ENCODE data around the gene ROCK2. TPM values are rescaled to one million over a fixed set of nuclear protein-coding genes. Genes with fewer than 3 reads are reported as not detected.

ROCK2 gene
- total RNA-seq, 1 experiment from 2014 or later: 79.3 TPM

- no peak overlapping the region for H3K4me3 ChIP-seq
- no peaks in the 10 kb centered on the region for H3K27me3 ChIP-seq (replicated peaks)
- H3K36me3 ChIP-seq: no peaks in the 10 kb centered on the region
- H3K9me3 ChIP-seq (replicated peaks): no peaks in the 10 kb centered on the region
- H3K27ac ChIP-seq: no peak overlapping the region
- no peak for DNase-seq (ENCODE audit: low read depth in 1 of 2, low spot score in 2 of 2)
- H3K4me1 ChIP-seq (replicated peaks): no peaks in the 10 kb centered on the region
Observed at GRCh38 chr2:11357428-11357972, 13.1 kb upstream of the ROCK2 start.

DNA sequence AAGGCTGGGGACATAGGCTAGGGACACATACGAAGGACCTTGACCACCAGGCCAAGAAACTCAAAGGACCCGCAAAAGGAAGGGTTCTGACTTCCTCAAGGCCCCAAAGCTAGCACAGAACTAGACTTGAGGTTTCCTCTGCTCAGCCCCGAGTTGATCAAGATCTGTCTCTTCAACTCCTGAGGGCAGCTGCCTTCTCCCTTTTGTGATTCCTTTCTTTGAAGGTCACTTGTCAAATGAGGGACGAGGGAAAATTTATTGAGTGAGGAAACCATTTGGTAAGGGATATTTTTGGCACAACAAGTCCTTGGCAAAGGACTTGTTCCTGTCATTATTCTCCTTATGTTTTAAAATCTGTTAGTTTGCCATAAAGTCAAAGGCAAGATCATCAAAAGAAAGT lies 12.3 kb upstream of the ROCK2 start:
- Histone ChIP-seq H3K36me3 (no peaks in the 10 kb centered on the region), H3K4me3 (no peak overlapping the region), H3K4me1 (replicated peaks) (no peaks in the 10 kb centered on the region), H3K27me3 (replicated peaks) (no peaks in the 10 kb centered on the region), H3K27ac (no peak overlapping the region), H3K9me3 (replicated peaks) (no peaks in the 10 kb centered on the region)
- no peak for DNase-seq (ENCODE audit: low read depth in 1 of 2, low spot score in 2 of 2)

- Histone ChIP-seq H3K36me3 (no peaks in the 10 kb centered on the region), H3K4me1 (replicated peaks) (no peaks in the 10 kb centered on the region)
Observed at GRCh38 chr2:11355194-11356053, 11.0 kb upstream of the ROCK2 start.

GRCh38 chr2:11354363-11355154 lies 10.1 kb upstream of the ROCK2 start:
- Histone ChIP-seq H3K27me3 (replicated peaks) (no peaks in the 10 kb centered on the region), H3K9me3 (replicated peaks) (no peaks in the 10 kb centered on the region), H3K4me1 (replicated peaks) (no peaks in the 10 kb centered on the region), H3K27ac (no peak overlapping the region), H3K4me3 (no peak overlapping the region), H3K36me3 (no peaks in the 10 kb centered on the region)
- no peak for DNase-seq (ENCODE audit: low read depth in 1 of 2, low spot score in 2 of 2)

More at GRCh38 chr2:11355194-11356053, 11.0 kb upstream of the ROCK2 start:
- Histone ChIP-seq H3K27me3 (replicated peaks) (no peaks in the 10 kb centered on the region), H3K4me3 (no peak overlapping the region), H3K9me3 (replicated peaks) (no peaks in the 10 kb centered on the region), H3K27ac (no peak overlapping the region)
- no peak for DNase-seq (ENCODE audit: low read depth in 1 of 2, low spot score in 2 of 2)

- DNase-seq (ENCODE audit: low read depth in 1 of 2, low spot score in 2 of 2): no peak
- Histone ChIP-seq H3K9me3 (replicated peaks) (no peaks in the 10 kb centered on the region), H3K27ac (no peak overlapping the region), H3K4me3 (no peak overlapping the region), H3K36me3 (no peaks in the 10 kb centered on the region), H3K4me1 (replicated peaks) (no peaks in the 10 kb centered on the region), H3K27me3 (replicated peaks) (no peaks in the 10 kb centered on the region)
Observed at GRCh38 chr2:11352781-11353537, 8.5 kb upstream of the ROCK2 start.

DNA sequence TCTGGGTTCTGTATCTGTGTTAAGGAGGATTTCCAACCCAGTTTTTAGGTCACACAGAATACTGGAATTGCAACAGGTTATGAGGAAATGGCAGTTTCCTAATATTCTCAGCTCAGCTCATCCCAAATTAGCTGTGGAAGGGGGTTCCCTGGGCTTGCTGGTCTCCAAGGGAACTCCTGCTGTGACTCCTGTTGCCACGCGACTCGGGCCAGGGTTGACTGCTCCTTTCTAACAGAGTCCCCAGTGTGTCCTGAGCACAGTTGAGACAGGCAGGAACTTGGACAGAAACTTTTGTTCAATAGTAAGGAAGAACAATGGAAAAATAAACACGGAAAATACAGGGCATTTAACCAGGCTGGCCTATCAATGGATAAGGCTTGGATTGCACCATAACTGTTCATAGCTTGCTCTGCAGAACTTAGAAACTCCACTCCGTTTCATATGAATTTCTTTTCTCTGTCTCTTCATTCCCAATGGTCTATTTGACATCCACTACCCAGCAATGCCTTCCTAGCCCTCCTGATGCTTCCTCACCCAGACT lies 3.8 kb upstream of the ROCK2 start:
- Histone ChIP-seq H3K27ac (no peak overlapping the region), H3K4me1 (replicated peaks) (peaks cover 12% of the 10 kb centered on the region), H3K9me3 (replicated peaks) (no peaks in the 10 kb centered on the region; the same call in 1 of the 2 replicates), H3K36me3 (peaks cover 11% of the 10 kb centered on the region), H3K4me3 (no peak overlapping the region), H3K27me3 (replicated peaks) (no peaks in the 10 kb centered on the region)
- DNase-seq (ENCODE audit: low read depth in 1 of 2, low spot score in 2 of 2): no peak

- Histone ChIP-seq H3K4me3 (no peak overlapping the region), H3K36me3 (peaks cover 13% of the 10 kb centered on the region), H3K4me1 (replicated peaks) (peaks cover 12% of the 10 kb centered on the region), H3K9me3 (replicated peaks) (no peaks in the 10 kb centered on the region; the same call in 1 of the 2 replicates), H3K27me3 (replicated peaks) (no peaks in the 10 kb centered on the region), H3K27ac (no peak overlapping the region)
- DNase-seq (ENCODE audit: low read depth in 1 of 2, low spot score in 2 of 2): no peak
Observed at GRCh38 chr2:11347403-11347959, 3.0 kb upstream of the ROCK2 start.

DNA sequence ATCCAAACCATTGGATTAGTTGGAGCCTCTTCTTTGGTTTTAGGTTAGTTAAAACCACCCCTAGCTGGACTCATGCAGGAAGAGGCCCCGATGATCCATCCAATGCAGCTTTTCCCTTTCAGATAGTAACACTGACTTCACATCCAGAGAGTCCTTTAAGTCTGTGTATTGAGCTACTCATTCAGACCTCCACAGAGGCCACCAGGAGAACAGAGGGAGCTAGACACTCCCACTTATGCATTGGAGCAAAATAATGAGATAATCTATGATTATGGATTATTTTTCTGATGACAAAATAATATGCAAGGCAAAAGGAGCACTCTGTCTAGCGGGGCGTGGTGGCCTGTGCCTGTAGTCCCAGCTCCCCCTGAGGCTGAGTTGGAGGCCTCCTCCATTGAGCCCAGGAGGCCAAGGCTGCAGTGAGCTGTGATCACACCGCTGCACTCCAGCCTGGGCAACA lies 1.6 kb upstream of the ROCK2 start:
- no peaks in the 10 kb centered on the region for H3K27me3 ChIP-seq (replicated peaks)
- no peak overlapping the region for H3K4me3 ChIP-seq
- no peak for DNase-seq (ENCODE audit: low read depth in 1 of 2, low spot score in 2 of 2)
- no peaks in the 10 kb centered on the region; the same call in 1 of the 2 replicates for H3K9me3 ChIP-seq (replicated peaks)
- H3K27ac ChIP-seq: peak overlapping the region; percentile 99
- peaks cover 13% of the 10 kb centered on the region for H3K36me3 ChIP-seq
- peaks cover 18% of the 10 kb centered on the region for H3K4me1 ChIP-seq (replicated peaks)

DNA sequence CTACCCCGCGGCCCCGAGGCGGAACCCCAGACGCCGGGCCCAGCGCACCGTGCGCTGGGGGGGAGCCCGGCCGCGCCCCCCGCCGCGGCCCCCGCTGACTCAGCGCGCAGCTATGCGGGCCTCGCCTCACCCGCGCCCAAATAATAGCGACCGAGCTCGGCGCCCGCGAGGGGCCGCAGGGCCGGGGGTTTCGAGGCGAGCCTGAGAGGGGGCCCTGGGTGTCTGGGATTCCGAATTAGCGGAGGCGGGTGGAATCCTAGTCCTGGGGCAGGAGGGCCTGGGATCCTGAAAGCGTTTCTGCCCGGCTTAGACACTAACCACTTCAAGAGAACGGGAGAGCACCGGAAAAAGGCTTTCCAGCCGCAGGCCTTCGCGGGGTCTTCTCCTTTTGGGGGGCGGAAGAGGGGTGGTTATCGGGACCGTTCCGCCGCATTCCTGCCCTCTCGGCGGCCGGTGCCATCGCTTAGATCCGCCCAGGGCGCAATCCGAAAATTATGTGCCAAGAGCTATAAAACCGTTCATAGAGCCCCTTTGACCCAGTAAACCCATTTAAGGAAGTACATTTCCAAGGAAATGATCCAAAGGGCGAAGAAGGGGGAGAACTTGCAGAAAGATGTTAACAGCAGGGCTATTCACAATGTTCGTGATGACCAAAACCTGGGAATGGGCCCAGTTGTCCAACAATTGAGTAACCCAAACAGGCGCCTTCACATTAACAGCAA lies 681 bp upstream of the ROCK2 start:
- DNase-seq (ENCODE audit: low read depth in 1 of 2, low spot score in 2 of 2): peak; percentile 77 to 92
- no peaks in the 10 kb centered on the region; the same call in 1 of the 2 replicates for H3K9me3 ChIP-seq (replicated peaks)
- H3K27me3 ChIP-seq (replicated peaks): no peaks in the 10 kb centered on the region
- peak overlapping the region; percentile 99 for H3K27ac ChIP-seq
- peak overlapping the region; percentile 98 for H3K4me3 ChIP-seq
- H3K4me1 ChIP-seq (replicated peaks): peaks cover 20% of the 10 kb centered on the region
- peaks cover 13% of the 10 kb centered on the region for H3K36me3 ChIP-seq

DNA sequence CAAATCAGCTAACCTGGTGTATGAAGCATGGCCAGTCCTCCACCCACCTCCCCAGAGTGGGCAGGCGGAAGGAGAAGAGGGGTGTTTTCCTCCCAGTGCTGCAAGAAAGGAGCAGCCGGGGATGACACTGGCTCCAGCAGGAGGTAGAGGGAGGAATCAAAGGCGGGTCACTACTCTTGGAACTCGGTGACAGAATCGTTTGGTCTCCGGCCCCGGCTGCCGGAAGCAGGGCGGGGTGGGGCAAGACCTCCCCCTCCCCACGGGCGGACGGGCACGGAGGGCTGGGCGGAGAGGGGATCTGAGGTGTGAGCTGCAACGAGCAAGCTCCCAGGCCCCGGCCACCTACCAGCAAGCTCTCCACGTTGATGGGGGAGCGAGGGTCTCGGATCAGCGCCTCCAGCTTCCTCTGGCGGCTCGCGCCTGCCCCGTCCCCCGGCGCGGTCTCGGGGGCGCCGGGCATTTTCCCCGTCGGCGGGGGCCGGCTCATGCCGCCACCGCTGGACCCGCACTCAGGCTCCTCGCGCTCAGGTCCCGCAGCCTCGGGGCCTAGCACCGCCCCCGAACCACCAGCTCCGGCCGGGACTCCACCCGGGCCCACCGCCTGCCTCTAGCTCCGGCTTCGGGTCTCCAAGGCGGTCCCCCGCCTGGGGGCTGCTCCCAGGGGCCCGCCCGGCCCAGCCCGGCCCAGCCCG lies 640 bp downstream of the ROCK2 start:
- peaks cover 13% of the 10 kb centered on the region for H3K36me3 ChIP-seq
- H3K9me3 ChIP-seq (replicated peaks): no peaks in the 10 kb centered on the region; the same call in 1 of the 2 replicates
- no peaks in the 10 kb centered on the region for H3K27me3 ChIP-seq (replicated peaks)
- H3K4me1 ChIP-seq (replicated peaks): peaks cover 25% of the 10 kb centered on the region
- DNase-seq (ENCODE audit: low read depth in 1 of 2, low spot score in 2 of 2): peak; percentile 64 to 67
- peak overlapping the region; percentile 98 for H3K4me3 ChIP-seq
- H3K27ac ChIP-seq: peak overlapping the region; percentile 99

DNA sequence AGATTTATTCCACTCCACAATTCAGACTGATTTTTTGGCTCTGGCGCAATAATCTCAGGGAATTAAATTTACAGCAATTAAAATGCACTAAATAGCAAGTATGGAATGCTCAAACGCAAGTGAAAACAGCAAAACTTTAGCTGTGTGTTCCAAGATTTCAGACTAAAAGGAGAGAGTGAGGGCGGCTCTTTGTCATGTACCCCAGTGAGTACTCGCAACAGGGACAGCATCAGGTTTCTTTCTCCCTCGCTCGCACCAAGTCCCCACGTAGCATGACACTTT lies 1.1 kb downstream of the ROCK2 start:
- H3K9me3 ChIP-seq (replicated peaks): no peaks in the 10 kb centered on the region; the same call in 1 of the 2 replicates
- peaks cover 25% of the 10 kb centered on the region for H3K4me1 ChIP-seq (replicated peaks)
- peak overlapping the region; percentile 99 for H3K27ac ChIP-seq
- H3K4me3 ChIP-seq: peak overlapping the region; percentile 98
- no peak for DNase-seq (ENCODE audit: low read depth in 1 of 2, low spot score in 2 of 2)
- no peaks in the 10 kb centered on the region for H3K27me3 ChIP-seq (replicated peaks)
- peaks cover 13% of the 10 kb centered on the region for H3K36me3 ChIP-seq
